ENCODE results near the gene NYAP2.

NYAP2 gene

DNA sequence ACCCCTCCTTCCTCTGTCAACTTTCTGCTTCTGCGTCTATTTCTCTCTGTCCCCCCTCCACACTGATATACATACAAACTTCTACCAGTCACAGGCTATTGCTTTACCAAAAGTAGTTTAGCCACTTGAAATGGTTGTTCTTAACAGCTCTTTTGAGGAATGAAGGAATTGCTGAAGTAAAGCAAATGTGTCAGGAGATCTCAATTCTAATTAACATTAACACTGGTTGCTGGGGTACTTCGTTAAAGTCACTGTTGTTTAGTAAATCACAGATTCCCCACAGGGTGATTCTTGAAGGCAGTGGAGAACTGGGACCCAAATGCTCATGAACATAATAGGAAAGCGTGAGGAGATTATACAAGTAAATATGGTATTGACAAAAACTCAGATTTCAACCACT, 232.8 kb downstream of the NYAP2 start:
- no peaks in the 10 kb centered on the region for H3K36me3 ChIP-seq (ENCODE audit: control insufficient read depth in 4 of 4, insufficient read depth in 4 of 4, low read length in 3 of 4)
- peaks cover 0 to 2% (median 0%) of the 10 kb centered on the region in 5 experiments for H3K27me3 ChIP-seq (replicated peaks in 2 of 5; ENCODE audit: control insufficient read depth in 4 of 5, insufficient read depth in 5 of 5, low read length in 4 of 5)
- no peak overlapping the region for H3K4me3 ChIP-seq (ENCODE audit: control insufficient read depth in 1 of 7, extremely low read depth in 1 of 7, insufficient read depth in 4 of 7, low read depth in 2 of 7, low read length in 6 of 7)
- WGBS (ENCODE audit: insufficient coverage) = 83% methylated on average over 1 of the region's 3 CpGs
- H3K27ac ChIP-seq (ENCODE audit: insufficient read depth in 1 of 2, low read depth in 1 of 2, low read length in 2 of 2, poor library complexity in 1 of 2, severe bottlenecking in 2 of 2) = no peak overlapping the region
- POLR2A ChIA-PET = no interaction called here
- DNase-seq = no peak
- H3K9me3 ChIP-seq (ENCODE audit: control extremely low read depth in 1 of 5, control insufficient read depth in 4 of 5, insufficient read depth in 2 of 5, low read depth in 1 of 5, low read length in 4 of 5) = no peaks in the 10 kb centered on the region
- CTCF ChIA-PET = no interaction called here
- H3K4me1 ChIP-seq (ENCODE audit: control extremely low read depth in 1 of 4, control insufficient read depth in 4 of 4, insufficient read depth in 4 of 4, low read length in 3 of 4) = no peaks in the 10 kb centered on the region

DNA sequence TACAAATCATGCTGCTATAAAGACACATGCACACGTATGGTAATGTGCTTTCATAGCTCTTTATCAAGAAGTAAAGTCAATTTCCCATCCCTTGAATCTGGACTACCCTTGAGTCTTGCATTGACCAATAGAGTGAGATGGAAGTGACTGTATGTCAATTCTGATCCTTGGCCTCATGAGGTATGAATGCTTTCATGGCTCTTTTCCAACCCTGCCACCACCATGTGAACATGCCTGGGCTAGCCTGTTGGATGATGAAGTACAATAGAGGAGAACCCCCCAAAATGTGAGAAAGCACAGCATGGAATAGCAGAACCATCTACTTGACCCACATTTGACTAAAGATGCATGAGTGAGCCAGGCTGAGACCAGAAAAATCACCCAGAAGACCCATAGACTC, 237.0 kb downstream of the NYAP2 start:
- no peak overlapping the region for H3K27ac ChIP-seq (ENCODE audit: insufficient read depth in 1 of 2, low read depth in 1 of 2, low read length in 2 of 2, poor library complexity in 1 of 2, severe bottlenecking in 2 of 2)
- no peak for DNase-seq
- CTCF ChIA-PET = interaction anchor here (1.4 kb wide), 1 partner anchor 25 kb away, joined by 4 read pairs; no protein-coding TSS in a partner anchor
- H3K4me1 ChIP-seq (ENCODE audit: control extremely low read depth in 1 of 4, control insufficient read depth in 4 of 4, insufficient read depth in 4 of 4, low read length in 3 of 4) = no peaks in the 10 kb centered on the region
- no peak overlapping the region for H3K4me3 ChIP-seq (ENCODE audit: control insufficient read depth in 1 of 7, extremely low read depth in 1 of 7, insufficient read depth in 4 of 7, low read depth in 2 of 7, low read length in 6 of 7)
- H3K36me3 ChIP-seq (ENCODE audit: control insufficient read depth in 4 of 4, insufficient read depth in 4 of 4, low read length in 3 of 4) = no peaks in the 10 kb centered on the region
- WGBS (ENCODE audit: insufficient coverage) = no CpG with 5 or more reads among the region's 1 CpG
- H3K27me3 ChIP-seq (replicated peaks in 2 of 5; ENCODE audit: control insufficient read depth in 4 of 5, insufficient read depth in 5 of 5, low read length in 4 of 5) = peaks cover 0 to 2% (median 0%) of the 10 kb centered on the region in 5 experiments
- no peaks in the 10 kb centered on the region for H3K9me3 ChIP-seq (ENCODE audit: control extremely low read depth in 1 of 5, control insufficient read depth in 4 of 5, insufficient read depth in 2 of 5, low read depth in 1 of 5, low read length in 4 of 5)
- POLR2A ChIA-PET = no interaction called here

DNA sequence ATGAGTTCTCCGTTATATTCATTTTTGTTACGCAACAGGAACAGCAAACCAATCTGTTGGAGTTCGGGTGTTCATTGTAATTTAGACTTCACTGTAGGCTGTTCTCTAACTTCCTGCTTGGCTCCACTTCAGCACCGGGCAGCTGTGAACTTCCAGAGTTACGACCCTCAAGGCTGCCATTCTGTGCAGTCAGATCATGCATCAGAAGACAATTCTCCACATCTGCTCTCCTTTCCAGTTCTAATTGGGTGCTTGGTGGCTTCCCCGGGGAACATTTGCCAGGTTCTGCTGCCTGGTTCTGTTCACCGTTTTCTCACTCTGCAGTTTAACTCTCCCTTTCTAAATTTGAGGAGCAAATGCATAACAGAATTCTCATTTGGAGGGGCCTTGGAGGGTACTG, 237.7 kb downstream of the NYAP2 start:
- CTCF ChIA-PET = no interaction called here
- WGBS (ENCODE audit: insufficient coverage) = 33% methylated on average over 3 of the region's 7 CpGs

DNA sequence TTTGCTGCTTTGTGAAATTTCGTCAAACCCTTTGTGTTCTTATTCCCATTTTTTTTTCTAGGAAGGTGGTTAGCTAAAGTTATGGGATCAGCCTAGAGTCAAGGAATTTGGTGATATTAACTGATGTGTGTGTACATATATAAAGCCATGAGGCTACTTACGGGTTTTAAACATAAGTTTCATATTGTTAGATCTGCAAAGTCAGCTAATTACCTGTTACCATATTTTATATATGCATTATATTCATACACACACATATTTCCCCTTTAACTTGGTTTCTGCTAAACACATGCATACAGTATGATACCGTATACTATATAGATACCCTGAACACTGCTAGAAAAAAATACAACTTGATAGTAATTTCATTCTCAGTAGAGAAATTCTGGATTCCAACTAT, 241.0 kb downstream of the NYAP2 start:
- Histone ChIP-seq H3K27me3 (replicated peaks in 2 of 5; ENCODE audit: control insufficient read depth in 4 of 5, insufficient read depth in 5 of 5, low read length in 4 of 5) (peaks cover 0 to 2% (median 0%) of the 10 kb centered on the region in 5 experiments), H3K9me3 (ENCODE audit: control extremely low read depth in 1 of 5, control insufficient read depth in 4 of 5, insufficient read depth in 2 of 5, low read depth in 1 of 5, low read length in 4 of 5) (no peaks in the 10 kb centered on the region), H3K36me3 (ENCODE audit: control insufficient read depth in 4 of 4, insufficient read depth in 4 of 4, low read length in 3 of 4) (no peaks in the 10 kb centered on the region), H3K4me1 (ENCODE audit: control extremely low read depth in 1 of 4, control insufficient read depth in 4 of 4, insufficient read depth in 4 of 4, low read length in 3 of 4) (no peaks in the 10 kb centered on the region), H3K4me3 (ENCODE audit: control insufficient read depth in 1 of 7, extremely low read depth in 1 of 7, insufficient read depth in 4 of 7, low read depth in 2 of 7, low read length in 6 of 7) (no peak overlapping the region), H3K27ac (ENCODE audit: insufficient read depth in 1 of 2, low read depth in 1 of 2, low read length in 2 of 2, poor library complexity in 1 of 2, severe bottlenecking in 2 of 2) (no peak overlapping the region)
- WGBS (ENCODE audit: insufficient coverage) = no CpG with 5 or more reads among the region's 3 CpGs
- POLR2A ChIA-PET = no interaction called here
- CTCF ChIA-PET = no interaction called here
- DNase-seq = no peak

More for the DNA sequence above, 237.7 kb downstream of the NYAP2 start:
- peak in 1 of 3 donors; percentile 4 for DNase-seq
- H3K27me3 ChIP-seq (replicated peaks in 2 of 5; ENCODE audit: control insufficient read depth in 4 of 5, insufficient read depth in 5 of 5, low read length in 4 of 5) = peaks cover 0 to 2% (median 0%) of the 10 kb centered on the region in 5 experiments
- no peaks in the 10 kb centered on the region for H3K9me3 ChIP-seq (ENCODE audit: control extremely low read depth in 1 of 5, control insufficient read depth in 4 of 5, insufficient read depth in 2 of 5, low read depth in 1 of 5, low read length in 4 of 5)
- H3K27ac ChIP-seq (ENCODE audit: insufficient read depth in 1 of 2, low read depth in 1 of 2, low read length in 2 of 2, poor library complexity in 1 of 2, severe bottlenecking in 2 of 2) = no peak overlapping the region
- H3K4me3 ChIP-seq (ENCODE audit: control insufficient read depth in 1 of 7, extremely low read depth in 1 of 7, insufficient read depth in 4 of 7, low read depth in 2 of 7, low read length in 6 of 7) = no peak overlapping the region
- POLR2A ChIA-PET = no interaction called here
- no peaks in the 10 kb centered on the region for H3K36me3 ChIP-seq (ENCODE audit: control insufficient read depth in 4 of 4, insufficient read depth in 4 of 4, low read length in 3 of 4)
- no peaks in the 10 kb centered on the region for H3K4me1 ChIP-seq (ENCODE audit: control extremely low read depth in 1 of 4, control insufficient read depth in 4 of 4, insufficient read depth in 4 of 4, low read length in 3 of 4)

DNA sequence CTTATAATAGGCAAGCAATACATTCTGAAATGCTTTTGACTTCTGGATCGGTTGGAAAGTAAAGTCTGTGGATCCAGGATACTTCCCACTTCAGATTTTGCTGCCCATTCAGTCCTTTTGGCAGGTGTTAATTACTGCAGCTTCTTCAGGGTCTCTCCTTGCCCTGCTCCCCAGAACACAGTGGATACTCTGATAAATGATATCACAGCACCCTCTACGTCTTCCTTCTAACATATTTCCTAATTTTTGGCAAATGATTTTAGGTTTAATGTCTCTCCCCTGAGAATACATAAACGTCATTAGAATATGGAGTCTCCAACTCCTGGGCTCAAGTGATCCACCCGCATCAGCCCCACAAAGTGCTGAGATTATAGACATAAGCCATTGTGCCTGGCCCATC, 249.8 kb downstream of the NYAP2 start:
- WGBS (ENCODE audit: insufficient coverage) = 96% methylated on average over 3 of the region's 4 CpGs
- ChIA-PET POLR2A (interaction anchor here (0.6 kb wide), 1 partner anchor 1656 kb away, joined by 3 read pairs; no protein-coding TSS in a partner anchor), CTCF (interaction anchor here (1.0 to 4.6 kb wide), 2 partner anchors 12 to 367 kb away, joined by 4 to 22 read pairs; no protein-coding TSS in a partner anchor)
- Histone ChIP-seq H3K36me3 (ENCODE audit: control insufficient read depth in 4 of 4, insufficient read depth in 4 of 4, low read length in 3 of 4) (no peaks in the 10 kb centered on the region), H3K4me3 (ENCODE audit: control insufficient read depth in 1 of 7, extremely low read depth in 1 of 7, insufficient read depth in 4 of 7, low read depth in 2 of 7, low read length in 6 of 7) (no peak overlapping the region), H3K4me1 (ENCODE audit: control extremely low read depth in 1 of 4, control insufficient read depth in 4 of 4, insufficient read depth in 4 of 4, low read length in 3 of 4) (no peaks in the 10 kb centered on the region), H3K9me3 (ENCODE audit: control extremely low read depth in 1 of 5, control insufficient read depth in 4 of 5, insufficient read depth in 2 of 5, low read depth in 1 of 5, low read length in 4 of 5) (no peaks in the 10 kb centered on the region), H3K27ac (ENCODE audit: insufficient read depth in 1 of 2, low read depth in 1 of 2, low read length in 2 of 2, poor library complexity in 1 of 2, severe bottlenecking in 2 of 2) (no peak overlapping the region), H3K27me3 (replicated peaks in 2 of 5; ENCODE audit: control insufficient read depth in 4 of 5, insufficient read depth in 5 of 5, low read length in 4 of 5) (no peaks in the 10 kb centered on the region)
- DNase-seq = no peak

DNA sequence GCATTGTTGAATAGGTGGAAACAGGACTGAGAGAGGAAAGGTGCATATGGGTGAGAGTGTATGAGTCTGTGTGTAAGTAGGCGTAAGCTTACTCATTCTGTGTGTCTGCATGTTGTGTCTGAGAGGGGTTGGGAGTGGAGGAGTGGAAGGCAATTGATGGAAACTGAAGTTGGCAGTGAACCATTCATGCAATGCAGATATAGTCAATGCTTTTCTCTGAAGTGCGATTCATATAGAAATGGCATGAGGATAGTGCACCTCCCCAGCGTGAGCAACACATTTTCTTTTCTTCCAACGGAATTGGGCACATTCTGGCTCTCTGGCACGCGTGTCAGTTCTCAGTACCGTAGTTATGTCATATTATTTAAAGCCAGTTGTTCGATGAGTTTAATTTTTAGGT, 250.5 kb downstream of the NYAP2 start:
- Histone ChIP-seq H3K4me3 (ENCODE audit: control insufficient read depth in 1 of 7, extremely low read depth in 1 of 7, insufficient read depth in 4 of 7, low read depth in 2 of 7, low read length in 6 of 7) (no peak overlapping the region), H3K9me3 (ENCODE audit: control extremely low read depth in 1 of 5, control insufficient read depth in 4 of 5, insufficient read depth in 2 of 5, low read depth in 1 of 5, low read length in 4 of 5) (no peaks in the 10 kb centered on the region), H3K27me3 (replicated peaks in 2 of 5; ENCODE audit: control insufficient read depth in 4 of 5, insufficient read depth in 5 of 5, low read length in 4 of 5) (no peaks in the 10 kb centered on the region), H3K36me3 (ENCODE audit: control insufficient read depth in 4 of 4, insufficient read depth in 4 of 4, low read length in 3 of 4) (no peaks in the 10 kb centered on the region), H3K4me1 (ENCODE audit: control extremely low read depth in 1 of 4, control insufficient read depth in 4 of 4, insufficient read depth in 4 of 4, low read length in 3 of 4) (no peaks in the 10 kb centered on the region), H3K27ac (ENCODE audit: insufficient read depth in 1 of 2, low read depth in 1 of 2, low read length in 2 of 2, poor library complexity in 1 of 2, severe bottlenecking in 2 of 2) (no peak overlapping the region)
- ChIA-PET POLR2A (no interaction called here), CTCF (interaction anchor here (0.7 to 4.6 kb wide), 2 partner anchors 11 to 15 kb away, joined by 3 to 22 read pairs; no protein-coding TSS in a partner anchor)
- no peak for DNase-seq
- 95% methylated on average over 8 of the region's 8 CpGs for WGBS (ENCODE audit: insufficient coverage)

DNA sequence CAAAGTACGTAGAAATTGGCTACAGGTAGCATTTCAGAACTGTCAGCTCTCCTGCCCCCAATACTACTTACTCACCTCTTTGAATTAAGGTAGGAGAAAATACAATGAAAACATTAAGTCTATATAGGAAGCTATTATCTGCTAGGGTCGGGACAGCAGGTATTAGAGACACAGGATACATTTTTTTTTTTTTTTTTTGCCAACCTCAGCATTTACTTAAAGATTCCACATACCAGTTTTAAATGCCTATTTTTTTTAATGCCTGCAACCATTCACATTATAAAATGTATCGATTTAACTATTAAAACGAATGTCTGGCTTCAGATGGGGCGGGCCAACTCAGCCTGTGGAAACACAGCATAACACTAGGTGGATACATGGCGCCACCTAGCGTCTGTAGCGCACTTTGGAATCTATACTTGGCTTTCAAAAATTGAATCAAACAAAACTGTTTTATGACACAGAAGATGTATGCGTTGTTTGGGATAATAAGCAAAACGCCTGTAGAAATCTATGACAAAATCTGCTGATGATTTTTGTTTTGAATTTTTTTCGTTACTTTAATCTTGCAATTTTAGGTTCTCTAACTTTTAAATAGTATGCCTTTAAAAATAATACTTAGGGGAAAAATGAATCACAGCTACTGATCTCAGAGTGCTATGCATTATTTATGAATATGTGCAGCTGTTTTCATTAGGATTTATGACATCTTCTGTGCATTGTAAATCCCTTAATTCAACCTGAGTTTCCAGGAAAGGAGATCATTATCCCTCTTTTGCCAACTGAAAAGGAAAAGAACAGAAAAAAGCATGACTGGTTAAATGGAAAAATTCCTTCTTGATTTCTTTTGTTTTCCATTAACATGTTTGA, 261.0 kb downstream of the NYAP2 start:
- H3K4me3 ChIP-seq (ENCODE audit: control insufficient read depth in 1 of 7, extremely low read depth in 1 of 7, insufficient read depth in 4 of 7, low read depth in 2 of 7, low read length in 6 of 7) = no peak overlapping the region
- no peaks in the 10 kb centered on the region for H3K9me3 ChIP-seq (ENCODE audit: control extremely low read depth in 1 of 5, control insufficient read depth in 4 of 5, insufficient read depth in 2 of 5, low read depth in 1 of 5, low read length in 4 of 5)
- peak; percentile 59 to 78 (median 71) for DNase-seq
- peaks cover 0 to 1% (median 0%) of the 10 kb centered on the region in 5 experiments for H3K27me3 ChIP-seq (replicated peaks in 2 of 5; ENCODE audit: control insufficient read depth in 4 of 5, insufficient read depth in 5 of 5, low read length in 4 of 5)
- no peak overlapping the region for H3K27ac ChIP-seq (ENCODE audit: insufficient read depth in 1 of 2, low read depth in 1 of 2, low read length in 2 of 2, poor library complexity in 1 of 2, severe bottlenecking in 2 of 2)
- H3K4me1 ChIP-seq (ENCODE audit: control extremely low read depth in 1 of 4, control insufficient read depth in 4 of 4, insufficient read depth in 4 of 4, low read length in 3 of 4) = no peaks in the 10 kb centered on the region
- ChIA-PET POLR2A (no interaction called here), CTCF (interaction anchor here (0.6 to 4.7 kb wide), 14 partner anchors 9 to 1142 kb away, joined by 3 to 22 read pairs (median 4); no protein-coding TSS in a partner anchor)
- H3K36me3 ChIP-seq (ENCODE audit: control insufficient read depth in 4 of 4, insufficient read depth in 4 of 4, low read length in 3 of 4) = no peaks in the 10 kb centered on the region
- WGBS (ENCODE audit: insufficient coverage) = 5% methylated on average over 8 of the region's 11 CpGs

Measured in common myeloid progenitor, CD34-positive (primary cell).